Mucosa of gallbladder (tissue), 1 donor: ENCODE data around the gene XRCC6. TPM values are rescaled to one million over a fixed set of nuclear protein-coding genes. Genes with fewer than 3 reads are reported as not detected.
A peak's percentile ranks its signal among the peaks of the same experiment; 100 is the strongest.
"Not testable (repeated sequence)": the region's sequence is repeated elsewhere in the genome, so short reads cannot be mapped to it uniquely, and the experiment has no call there.

Experiments used
- DNase-seq: peaks from one replicate; pipeline ENCODE4 v3.0.0-alpha.2; 2020; ENCODE audit warnings: low spot score
- total RNA-seq: library from RNA; stranded (reverse); gene quantifications from one replicate; pipeline ENCODE4 v1.2.1, GENCODE V29; 2021
- donor health status: DM: no; HTN: no; CAD: no.

XRCC6 gene
- 170 TPM for total RNA-seq

DNA sequence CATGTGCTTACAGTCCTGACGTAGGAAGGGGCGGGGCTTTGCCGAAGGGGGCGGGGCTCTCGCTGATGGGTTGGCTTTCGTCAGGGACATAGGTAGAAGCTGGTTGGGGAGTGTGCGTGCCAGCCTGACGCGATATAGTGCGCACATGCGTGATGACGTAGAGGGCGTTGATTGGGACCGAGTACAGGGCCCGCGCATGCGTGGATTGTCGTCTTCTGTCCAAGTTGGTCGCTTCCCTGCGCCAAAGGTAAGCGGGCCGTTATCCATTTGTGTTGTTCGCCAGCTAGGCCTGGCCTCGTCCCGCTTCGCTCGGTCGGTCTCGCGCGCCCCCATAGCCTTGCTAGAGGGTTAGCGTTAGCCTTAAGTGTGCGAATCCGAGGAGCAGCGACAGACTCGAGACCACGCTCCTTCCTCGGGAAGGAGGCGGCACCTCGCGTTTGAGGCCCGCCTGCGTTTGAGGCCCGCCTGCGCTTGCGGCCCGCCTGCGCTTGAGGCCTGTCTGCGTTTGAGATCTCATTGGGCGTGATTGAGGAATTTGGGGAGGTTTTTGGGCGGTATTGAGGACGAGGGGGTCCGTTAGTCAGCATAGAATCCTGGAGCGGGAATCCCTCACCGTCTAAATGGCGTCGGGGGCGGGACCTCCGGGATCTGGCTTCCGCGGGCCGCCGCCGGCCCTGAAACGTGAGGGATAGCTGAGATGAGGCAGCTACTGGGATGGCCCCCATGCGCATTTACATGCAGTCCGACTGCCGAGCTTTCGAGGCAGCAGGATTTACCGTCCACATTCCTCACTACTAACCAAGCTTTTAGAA lies at the start of gene XRCC6:
Gene XRCC6, plus strand, starts transcription at position 197 of the 812 bp plus-strand sequence. CDS start 710 bp downstream, outside the sequence.
- DNase-seq: peak; percentile 100

GRCh38 chr22:41571786-41572185 lies 49.3 kb upstream of the XRCC6 start:
- DNase-seq: no peak

GRCh38 chr22:41572305-41572704 lies 48.8 kb upstream of the XRCC6 start:
- DNase-seq: not testable (repeated sequence)

GRCh38 chr22:41573677-41574076 lies 47.4 kb upstream of the XRCC6 start:
- DNase-seq: no peak

DNA sequence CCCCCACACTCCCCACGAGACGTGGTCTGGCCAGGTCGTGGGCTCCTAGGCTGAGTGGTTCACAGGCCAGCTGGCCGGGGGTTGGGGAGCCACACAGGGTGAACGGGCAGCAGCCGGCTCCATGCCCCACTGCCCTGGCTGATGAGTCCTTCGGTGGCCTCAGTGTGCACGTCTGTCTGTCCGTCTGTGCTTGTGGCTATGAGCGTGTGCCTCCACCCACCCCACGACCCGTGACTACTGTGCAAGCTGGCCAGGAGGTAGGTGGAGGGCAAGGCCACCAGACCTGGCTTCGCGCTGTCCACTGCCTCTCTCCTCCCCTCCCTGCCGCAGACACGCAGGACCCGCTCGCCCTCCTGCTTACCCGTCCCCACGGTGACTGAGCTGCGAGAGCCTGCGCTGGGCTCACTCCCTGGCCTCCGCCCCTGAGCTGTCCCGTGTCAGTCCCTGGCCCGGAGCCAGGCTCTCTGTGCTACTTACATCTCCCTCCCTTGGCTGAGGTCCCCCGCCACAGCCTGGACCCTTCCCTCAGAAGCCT lies 46.2 kb upstream of the XRCC6 start:
- peak; percentile 37 for DNase-seq

DNA sequence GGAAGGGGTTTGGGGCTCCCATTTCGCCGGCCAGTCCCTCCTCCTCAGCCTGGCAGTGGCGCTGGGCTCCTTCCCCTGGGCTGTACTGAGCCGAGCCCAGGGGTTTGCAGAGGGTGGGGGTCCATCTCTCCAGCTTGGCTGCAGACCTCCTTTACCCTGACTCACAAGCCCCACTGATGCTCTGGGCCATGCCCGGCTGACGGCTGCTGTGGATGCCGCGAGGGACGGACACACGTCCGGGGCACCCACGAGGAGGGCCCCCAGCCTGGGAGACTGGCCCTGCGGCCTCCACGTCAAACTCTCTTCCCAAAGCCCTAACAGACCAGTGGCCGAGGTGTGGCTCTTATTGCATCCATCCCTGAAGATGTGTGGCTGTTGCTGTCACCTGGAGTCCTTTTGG lies 45.6 kb upstream of the XRCC6 start:
- DNase-seq: no peak

- peak; percentile 43 for DNase-seq
Observed at GRCh38 chr22:41576877-41577276, 44.2 kb upstream of the XRCC6 start.

DNA sequence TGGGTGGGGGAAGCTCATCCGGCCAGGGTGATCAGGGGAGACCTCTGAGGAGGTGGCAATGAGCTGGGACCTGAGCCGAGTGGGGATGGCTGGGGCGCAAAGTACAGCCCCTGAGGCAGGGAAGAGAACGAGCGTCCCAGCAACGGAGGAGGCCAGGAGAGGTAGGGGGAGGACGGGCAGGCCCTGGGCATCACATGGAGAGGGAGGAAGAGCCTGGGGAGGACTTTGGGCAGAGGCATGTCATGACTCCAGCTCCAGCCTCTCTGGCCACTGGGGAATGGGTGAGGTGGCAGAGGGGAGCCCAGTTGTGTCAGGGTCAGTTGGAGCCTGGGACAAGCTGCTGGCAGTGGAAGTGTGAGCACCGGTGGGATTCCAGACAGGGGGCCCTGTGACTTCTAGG lies 43.0 kb upstream of the XRCC6 start:
- no peak for DNase-seq

GRCh38 chr22:41578818-41579217 lies 42.3 kb upstream of the XRCC6 start:
- no peak for DNase-seq

GRCh38 chr22:41579297-41579996 lies 41.6 kb upstream of the XRCC6 start:
- DNase-seq: no peak

- DNase-seq: no peak
Observed at GRCh38 chr22:41579997-41580355, 41.1 kb upstream of the XRCC6 start.

GRCh38 chr22:41582694-41583093 lies 38.4 kb upstream of the XRCC6 start:
- no peak for DNase-seq

- DNase-seq: no peak
Observed at GRCh38 chr22:41584881-41585280, 36.2 kb upstream of the XRCC6 start.

DNA sequence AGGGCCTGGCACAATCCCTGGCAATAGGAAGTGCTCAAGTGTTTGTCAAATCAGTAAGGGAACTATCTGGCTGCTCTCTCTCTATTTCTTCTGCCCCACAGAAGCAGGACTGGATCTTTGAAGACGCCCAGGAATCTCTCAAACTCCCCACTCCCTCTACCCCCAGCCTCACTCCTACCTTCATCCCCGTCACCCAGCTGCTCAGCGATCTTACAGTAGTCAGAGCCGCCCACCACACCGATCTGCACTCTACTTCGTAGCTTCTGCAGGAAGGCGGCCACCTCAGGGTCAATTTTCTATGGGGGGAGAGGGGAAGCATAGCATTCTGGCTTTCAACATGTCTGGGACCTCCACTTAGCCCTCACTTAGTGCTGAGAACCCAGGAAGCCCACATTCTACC lies 35.2 kb upstream of the XRCC6 start:
- no peak for DNase-seq

DNA sequence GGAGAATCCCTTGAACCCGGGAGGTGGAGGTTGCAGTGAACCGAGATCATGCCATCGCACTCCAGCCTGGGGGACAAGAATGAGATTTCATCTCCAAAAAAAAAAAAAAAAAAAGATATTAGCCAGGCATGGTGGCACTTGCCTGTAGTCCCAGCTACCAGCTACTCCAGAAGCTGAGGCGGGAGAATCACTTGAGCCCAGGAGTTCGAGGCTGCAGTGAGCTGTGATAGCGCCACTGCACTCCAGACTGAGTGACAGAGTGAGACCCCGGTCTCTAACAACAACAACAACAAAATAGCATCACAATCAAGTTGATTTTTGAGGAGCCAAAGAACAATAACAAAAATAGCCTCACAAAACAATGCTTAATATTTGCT lies 33.8 kb upstream of the XRCC6 start:
- no peak for DNase-seq

- peak; percentile 100 for DNase-seq
Observed at GRCh38 chr22:41589391-41590241, 31.5 kb upstream of the XRCC6 start, which contains the start of gene PMM1. Gene PMM1 (minus strand): TSS chr22:41589840. CDS start chr22:41589805, 35 bp downstream.

DNA sequence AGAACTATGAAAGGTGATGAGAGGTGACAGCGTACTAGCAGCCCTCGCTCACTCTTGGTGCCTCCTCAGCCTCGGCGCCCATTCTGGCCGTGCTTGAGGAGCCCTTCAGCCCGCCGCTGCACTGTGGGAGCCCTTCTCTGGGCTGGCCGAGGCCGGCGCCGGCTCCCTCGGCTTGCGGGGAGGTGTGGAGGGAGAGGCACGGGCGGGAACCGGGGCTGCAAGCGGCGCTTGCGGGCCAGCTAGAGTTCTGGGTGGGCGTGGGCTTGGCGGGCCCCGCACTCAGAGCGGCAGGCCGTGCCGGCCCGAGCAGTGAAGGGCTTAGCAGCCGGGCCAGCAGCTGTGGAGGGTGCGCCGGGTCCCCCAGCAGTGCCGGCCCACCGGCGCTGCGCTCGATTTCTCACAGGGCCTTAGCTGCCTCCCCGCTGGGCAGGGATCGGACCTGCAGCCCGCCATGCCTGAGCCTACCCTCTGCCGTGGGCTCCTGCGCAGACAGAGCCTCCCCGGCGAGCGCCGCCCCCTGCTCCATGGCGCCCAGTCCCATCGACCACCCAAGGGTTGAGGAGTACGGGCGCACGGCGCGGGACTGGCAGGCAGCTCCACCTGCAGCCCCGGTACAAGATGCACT lies 27.6 kb upstream of the XRCC6 start:
- not testable (repeated sequence) for DNase-seq

GRCh38 chr22:41595703-41596102 lies 25.4 kb upstream of the XRCC6 start:
- no peak for DNase-seq

GRCh38 chr22:41596776-41597634 lies 24.1 kb upstream of the XRCC6 start:
- peak; percentile 56 for DNase-seq

DNA sequence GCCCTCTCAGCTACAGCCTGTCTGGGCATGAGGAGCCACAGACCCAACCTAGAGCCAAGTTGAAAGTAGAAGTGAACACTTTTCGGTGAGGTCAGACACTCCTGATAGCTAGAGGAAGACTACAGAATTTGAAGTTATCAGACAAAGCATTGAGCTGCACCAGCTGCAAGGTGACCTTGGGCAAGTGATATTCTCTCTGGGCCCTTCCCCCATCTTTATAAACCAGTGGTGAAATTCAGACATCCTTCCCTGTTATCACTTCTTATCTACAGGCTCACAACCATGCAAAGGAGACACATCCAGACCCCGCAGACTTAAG lies 23.5 kb upstream of the XRCC6 start:
- no peak for DNase-seq

- DNase-seq: no peak
Observed at GRCh38 chr22:41598081-41598480, 23.0 kb upstream of the XRCC6 start.
